ENCODE results near the gene DERL2.
"Not testable (repeated sequence)": the region's sequence is repeated elsewhere in the genome, so short reads cannot be mapped to it uniquely, and the experiment has no call there.

DERL2 gene

DNA sequence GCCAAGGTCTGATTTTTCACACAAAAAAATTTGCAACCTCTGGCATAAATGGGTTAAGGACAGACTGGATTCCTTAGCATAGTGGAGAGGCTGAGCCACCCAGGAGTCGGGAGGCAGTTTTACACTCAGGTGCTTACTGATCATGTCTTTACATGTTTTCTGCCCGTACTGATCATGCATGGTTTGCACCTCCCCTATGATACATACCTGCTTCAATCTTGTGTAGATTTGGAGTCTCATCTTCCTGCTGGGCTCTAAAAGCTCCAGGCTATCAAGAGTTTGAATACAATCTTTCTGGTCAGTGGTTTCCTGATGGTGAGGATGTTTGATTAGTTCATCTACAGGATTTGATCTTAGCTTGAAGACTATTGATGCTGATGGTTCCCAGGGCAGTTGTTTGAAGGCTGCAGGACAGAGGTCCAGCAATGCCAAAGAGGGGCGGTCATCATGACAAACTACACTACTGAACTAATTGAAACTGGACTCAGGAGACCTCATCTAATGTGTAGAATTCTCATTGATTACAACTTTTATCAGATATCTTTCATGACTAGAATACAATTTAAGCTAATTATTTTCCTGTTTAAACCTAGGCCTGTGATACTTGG lies 53.9 kb downstream of the DERL2 start:
- no peak overlapping the region for H3K9ac ChIP-seq (ENCODE audit: low read depth, low read length)
- no peaks in the 10 kb centered on the region for H3K9me3 ChIP-seq (ENCODE audit: insufficient read depth, low read depth, low read length)
- no peak overlapping the region for H3K4me3 ChIP-seq (ENCODE audit: low read length)
- H3K27me3 ChIP-seq (ENCODE audit: insufficient read depth, low read length), result no peaks in the 10 kb centered on the region
- no peak overlapping the region for H3K27ac ChIP-seq (ENCODE audit: low read length)
- peaks cover 96% of the 10 kb centered on the region for H3K36me3 ChIP-seq (ENCODE audit: insufficient read depth, low read depth, low read length)
- H3K4me1 ChIP-seq (ENCODE audit: insufficient read depth, low read length), result no peaks in the 10 kb centered on the region

DNA sequence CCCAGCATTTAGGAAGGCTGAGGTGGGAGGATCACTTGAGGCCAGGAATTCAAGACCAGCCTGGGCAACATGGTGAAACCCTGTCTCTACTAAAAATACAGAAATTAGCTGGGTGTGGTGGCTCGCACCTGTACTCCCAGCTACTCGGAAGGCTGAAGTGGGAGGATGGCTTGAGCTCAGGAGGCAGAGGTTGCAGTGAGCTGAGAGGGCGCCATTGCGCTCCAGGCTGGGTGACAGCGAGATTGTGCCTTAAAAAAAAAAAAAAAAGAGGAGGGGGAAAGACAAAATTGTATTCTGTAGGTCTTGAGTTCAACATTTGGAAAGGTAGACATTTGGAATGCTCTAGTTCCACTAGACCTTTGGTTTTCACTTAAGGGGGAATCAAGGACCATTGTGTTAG lies 54.7 kb downstream of the DERL2 start:
- not testable (repeated sequence) for H3K27me3 ChIP-seq (ENCODE audit: insufficient read depth, low read length); H3K9ac ChIP-seq (ENCODE audit: low read depth, low read length); H3K4me1 ChIP-seq (ENCODE audit: insufficient read depth, low read length); H3K4me3 ChIP-seq (ENCODE audit: low read length); H3K27ac ChIP-seq (ENCODE audit: low read length); H3K9me3 ChIP-seq (ENCODE audit: insufficient read depth, low read depth, low read length)
- H3K36me3 ChIP-seq (ENCODE audit: insufficient read depth, low read depth, low read length), result peaks cover 96% of the 10 kb centered on the region

- Histone ChIP-seq H3K27ac (ENCODE audit: low read length) (no peak overlapping the region), H3K9ac (ENCODE audit: low read depth, low read length) (no peak overlapping the region), H3K27me3 (ENCODE audit: insufficient read depth, low read length) (no peaks in the 10 kb centered on the region), H3K9me3 (ENCODE audit: insufficient read depth, low read depth, low read length) (no peaks in the 10 kb centered on the region), H3K4me3 (ENCODE audit: low read length) (no peak overlapping the region), H3K36me3 (ENCODE audit: insufficient read depth, low read depth, low read length) (peaks cover 97% of the 10 kb centered on the region), H3K4me1 (ENCODE audit: insufficient read depth, low read length) (no peaks in the 10 kb centered on the region)
Measured at GRCh38 chr17:5430413-5430999, 55.5 kb downstream of the DERL2 start.

DNA sequence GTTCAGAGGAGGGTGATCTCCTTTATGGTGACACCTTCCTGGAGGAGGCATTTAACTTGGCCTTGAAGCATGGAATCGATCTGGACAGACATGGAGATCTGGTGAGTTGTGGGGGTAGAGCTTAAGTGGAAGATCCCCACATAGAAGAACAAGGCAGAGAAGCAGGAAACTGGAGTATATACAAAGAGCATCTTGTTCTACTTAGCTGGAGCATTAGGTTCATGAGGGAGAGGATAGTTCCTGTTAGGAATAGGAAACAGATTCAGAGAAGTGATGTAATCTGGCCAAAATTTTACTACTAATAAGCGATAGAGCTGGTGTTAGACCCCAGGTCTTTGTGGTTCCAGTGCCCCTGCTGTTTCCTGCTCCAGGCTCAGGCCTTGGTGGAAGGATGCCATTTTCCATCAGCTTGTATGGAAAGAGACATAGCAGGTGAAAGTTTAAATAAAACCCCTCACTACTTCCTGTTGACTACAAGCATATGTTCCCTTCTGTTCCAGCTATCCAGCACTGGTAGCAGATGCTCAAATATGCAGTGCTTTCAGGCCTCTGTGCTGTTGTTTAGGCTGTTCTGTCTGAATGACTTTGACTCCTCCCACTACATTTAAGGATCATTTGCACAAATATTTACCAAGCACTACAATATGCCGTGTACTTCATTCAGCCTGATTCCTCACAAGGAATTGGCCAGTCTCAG lies 56.6 kb downstream of the DERL2 start:
- no peaks in the 10 kb centered on the region for H3K9me3 ChIP-seq (ENCODE audit: insufficient read depth, low read depth, low read length)
- no peaks in the 10 kb centered on the region for H3K27me3 ChIP-seq (ENCODE audit: insufficient read depth, low read length)
- peaks cover 97% of the 10 kb centered on the region for H3K36me3 ChIP-seq (ENCODE audit: insufficient read depth, low read depth, low read length)
- H3K9ac ChIP-seq (ENCODE audit: low read depth, low read length), result no peak overlapping the region
- no peaks in the 10 kb centered on the region for H3K4me1 ChIP-seq (ENCODE audit: insufficient read depth, low read length)
- H3K27ac ChIP-seq (ENCODE audit: low read length), result no peak overlapping the region
- no peak overlapping the region for H3K4me3 ChIP-seq (ENCODE audit: low read length)

DNA sequence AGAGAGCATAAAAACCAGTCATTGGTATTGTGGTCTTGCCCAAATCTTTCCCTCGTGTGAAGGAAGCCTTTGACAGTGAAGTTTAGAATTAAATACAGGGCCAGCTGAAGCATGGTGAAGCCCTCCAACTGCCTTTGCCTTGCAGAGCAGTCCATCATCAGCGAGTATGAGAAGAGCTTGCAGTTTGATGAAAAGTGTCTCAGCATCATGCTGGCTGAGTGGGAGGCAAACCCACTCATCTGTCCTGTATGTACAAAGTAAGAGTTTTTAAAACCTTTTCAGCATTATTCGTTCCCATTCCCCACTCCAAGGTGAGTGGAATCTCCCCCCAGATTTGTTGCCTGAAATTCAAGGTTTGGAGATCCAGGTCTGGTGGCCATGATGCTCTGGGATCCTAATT lies 60.2 kb downstream of the DERL2 start:
- Histone ChIP-seq H3K9me3 (ENCODE audit: insufficient read depth, low read depth, low read length) (no peaks in the 10 kb centered on the region), H3K4me3 (ENCODE audit: low read length) (no peak overlapping the region), H3K36me3 (ENCODE audit: insufficient read depth, low read depth, low read length) (peaks cover 96% of the 10 kb centered on the region), H3K27me3 (ENCODE audit: insufficient read depth, low read length) (no peaks in the 10 kb centered on the region), H3K9ac (ENCODE audit: low read depth, low read length) (no peak overlapping the region; the same call in 1 of the 2 replicates), H3K27ac (ENCODE audit: low read length) (no peak overlapping the region), H3K4me1 (ENCODE audit: insufficient read depth, low read length) (no peaks in the 10 kb centered on the region)

DNA sequence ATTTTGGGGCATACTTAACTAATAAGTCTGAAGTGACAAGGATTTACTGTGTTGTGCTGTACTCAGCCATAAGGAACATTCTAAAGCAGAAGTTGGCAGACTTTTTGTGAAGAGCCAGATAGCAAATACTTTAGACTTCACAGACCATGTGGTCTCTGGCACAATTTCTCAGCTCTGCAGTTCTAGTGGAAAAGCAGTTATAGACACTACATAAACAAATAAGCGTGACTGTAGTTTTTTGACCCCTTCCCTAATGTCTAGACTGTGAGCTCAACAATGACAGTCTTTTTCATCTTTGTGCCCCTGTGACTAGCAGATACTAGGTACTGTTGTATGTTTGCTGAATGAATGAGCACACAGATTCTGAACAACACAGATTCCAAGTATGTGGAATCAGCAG lies 61.1 kb downstream of the DERL2 start:
- Histone ChIP-seq H3K9ac (ENCODE audit: low read depth, low read length) (no peak overlapping the region), H3K4me1 (ENCODE audit: insufficient read depth, low read length) (no peaks in the 10 kb centered on the region), H3K27ac (ENCODE audit: low read length) (no peak overlapping the region), H3K27me3 (ENCODE audit: insufficient read depth, low read length) (no peaks in the 10 kb centered on the region), H3K9me3 (ENCODE audit: insufficient read depth, low read depth, low read length) (no peaks in the 10 kb centered on the region), H3K36me3 (ENCODE audit: insufficient read depth, low read depth, low read length) (peaks cover 88% of the 10 kb centered on the region), H3K4me3 (ENCODE audit: low read length) (no peak overlapping the region)

DNA sequence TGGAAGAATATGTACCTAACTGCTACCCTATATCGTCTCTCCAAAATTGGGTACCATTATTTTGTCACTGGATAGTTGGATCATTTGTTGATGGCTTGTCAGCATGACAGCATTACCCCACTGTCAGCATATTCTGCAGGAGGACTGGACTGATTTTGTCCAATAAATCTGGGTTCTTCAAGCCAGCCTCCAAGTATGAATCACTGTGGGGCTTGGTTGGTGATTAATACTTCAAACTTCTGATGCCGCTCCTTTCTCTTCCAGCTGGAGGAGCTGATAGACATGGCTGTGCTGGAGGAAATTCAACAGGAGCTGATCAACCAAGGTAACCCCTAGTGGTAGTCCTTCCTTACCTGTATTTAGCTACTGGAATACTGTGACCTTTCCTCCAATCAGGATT lies 63.5 kb downstream of the DERL2 start:
- Histone ChIP-seq H3K9ac (ENCODE audit: low read depth, low read length) (no peak overlapping the region), H3K9me3 (ENCODE audit: insufficient read depth, low read depth, low read length) (no peaks in the 10 kb centered on the region), H3K27ac (ENCODE audit: low read length) (no peak overlapping the region), H3K4me1 (ENCODE audit: insufficient read depth, low read length) (no peaks in the 10 kb centered on the region), H3K4me3 (ENCODE audit: low read length) (no peak overlapping the region), H3K36me3 (ENCODE audit: insufficient read depth, low read depth, low read length) (peaks cover 65% of the 10 kb centered on the region), H3K27me3 (ENCODE audit: insufficient read depth, low read length) (no peaks in the 10 kb centered on the region)

Data from iPS-20b (cell line).